Kidney (tissue), 14 donors: Measurements from ENCODE around the gene PPP1R9B. TPM values are rescaled to one million over a fixed set of nuclear protein-coding genes. Genes with fewer than 3 reads are reported as not detected.
A peak's percentile ranks its signal among the peaks of the same experiment; 100 is the strongest.

Experiments
- DNase-seq, 5 donors: peaks; one replicate each; pipeline ENCODE4 v3.0.0-alpha.2; 2013 to 2020
- FAIRE-seq: peaks from 2 replicates; lab custom pipeline; 2012; peaks lifted over from hg19 to GRCh38; lab: Jason Lieb, UNC
- H3K27ac ChIP-seq, 2 donors: one replicate each; pipeline ENCODE4 v1.7.0; 2013; ENCODE audit warnings: low read depth in 2 of 2, low read length in 2 of 2, inconsistent platforms in 1 of 2
- H3K27me3 ChIP-seq: one replicate; pipeline ENCODE4 v1.7.1; 2013; ENCODE audit warnings: low read length, inconsistent platforms; ENCODE audit not compliant: control insufficient read depth, insufficient read depth
- H3K36me3 ChIP-seq, 3 donors: one replicate each; pipeline versions ENCODE4 v1.7.0 to v1.7.1; 2013; ENCODE audit warnings: low read length in 3 of 3, control low read depth in 1 of 3, inconsistent platforms in 1 of 3; ENCODE audit not compliant: insufficient read depth in 3 of 3, control insufficient read depth in 2 of 3
- H3K4me1 ChIP-seq, 3 donors: one replicate each; pipeline versions ENCODE4 v1.7.0 to v1.7.1; 2013; ENCODE audit warnings: low read length in 3 of 3, inconsistent platforms in 1 of 3, low read depth in 1 of 3; ENCODE audit not compliant: control insufficient read depth in 2 of 3, insufficient read depth in 2 of 3
- H3K4me3 ChIP-seq, 3 donors: one replicate each; pipeline versions ENCODE4 v1.7.0 to v1.8.1; 2013; ENCODE audit warnings: low read length in 3 of 3, control low read depth in 1 of 3, inconsistent platforms in 1 of 3
- H3K9ac ChIP-seq, 3 donors: one replicate each; pipeline versions ENCODE4 v1.7.0 to v1.7.1; 2013; ENCODE audit warnings: low read length in 3 of 3, control low read depth in 1 of 3, inconsistent platforms in 1 of 3
- H3K9me3 ChIP-seq, 3 donors: one replicate each; pipeline versions ENCODE4 v1.7.0 to v1.7.1; 2013; ENCODE audit warnings: low read length in 3 of 3, control low read depth in 1 of 3, inconsistent platforms in 1 of 3; ENCODE audit not compliant: control insufficient read depth in 2 of 3, insufficient read depth in 1 of 3
- CTCF ChIP-seq: IDR thresholded peaks from 3 replicates; pipeline ENCODE4 v1.5.1; 2012; ENCODE audit warnings: mild to moderate bottlenecking, moderate library complexity, borderline replicate concordance; ENCODE audit not compliant: insufficient read depth; ENCODE audit errors: extremely low read depth
- intact Hi-C: fragments of 100-400 bp; cut with DNase I; formaldehyde crosslinking; loops from one replicate; pipeline ENCODE4 v1.11.1; 2022
- polyA plus RNA-seq: library from polyadenylated mRNA; stranded (reverse); fragments of 350-450 nt; fragmentation: Illumina TruSeq; extraction: RNeasy Lipid Tissue Mini Kit (QIAGEN cat#74804); gene quantifications from one replicate; pipeline ENCODE4 v1.2.3, GENCODE V29; 2014; ENCODE audit warnings: low read depth, low replicate concordance; ENCODE audit not compliant: insufficient read depth
- total RNA-seq: library from RNA; stranded (reverse); fragmentation: NEBNext Ultra II Directional; extraction: Animal tissue kit (Norgen Biotek cat#: 25700); gene quantifications from one replicate; pipeline ENCODE4 v1.2.1, GENCODE V29; 2021
- donor health status: control.
- donor health status: control.
- donor health status: control.
- donor health status: control.
- donor health status: control.
- donor health status: DM: yes; HTN: yes; CAD: no.
- donor health status: Normal renal cell carcinoma (clear cell type).

Gene PPP1R9B
- total and polyA plus RNA-seq, 2 donors from 2014 or later = 17.1 to 64.4 TPM

GRCh38 chr17:50174444-50174843, 24.0 kb upstream of the PPP1R9B start:
- Histone ChIP-seq H3K36me3 (no peaks in the 10 kb centered on the region), H3K4me1 (peaks cover 0 to 19% (median 12%) of the 10 kb centered on the region in 3 donors), H3K27me3 (no peaks in the 10 kb centered on the region), H3K4me3 (no peak overlapping the region), H3K9ac (no peak overlapping the region), H3K27ac (no peak overlapping the region), H3K9me3 (no peaks in the 10 kb centered on the region)
- intact Hi-C loops = no loop called here
- DNase-seq (peak in 1 of 5 donors; percentile 10), FAIRE-seq (no peak)
- no peak for TF ChIP-seq CTCF

- H3K4me3 ChIP-seq = no peak overlapping the region
- no peaks in the 10 kb centered on the region for H3K9me3 ChIP-seq
- H3K4me1 ChIP-seq = peaks cover 0 to 15% (median 8%) of the 10 kb centered on the region in 3 donors
- H3K27ac ChIP-seq = peak overlapping the region; percentile 13 to 29
- no peaks in the 10 kb centered on the region for H3K36me3 ChIP-seq
- intact Hi-C loops = no loop called here
- H3K27me3 ChIP-seq = no peaks in the 10 kb centered on the region
- no peak for TF ChIP-seq CTCF
- FAIRE-seq = no peak
- DNase-seq = peak in 2 of 5 donors; percentile 69 to 82
- peak overlapping the region in 1 of 3 donors; percentile 22 for H3K9ac ChIP-seq
These were observed 23.0 kb upstream of the PPP1R9B start for GRCh38 chr17:50173335-50173941.

- Histone ChIP-seq H3K4me3 (no peak overlapping the region), H3K36me3 (no peaks in the 10 kb centered on the region), H3K9me3 (no peaks in the 10 kb centered on the region), H3K27me3 (no peaks in the 10 kb centered on the region), H3K9ac (peak overlapping the region in 1 of 3 donors; percentile 22), H3K27ac (peak overlapping the region; percentile 13 to 29), H3K4me1 (peaks cover 0 to 10% (median 5%) of the 10 kb centered on the region in 3 donors)
- intact Hi-C loops = no loop called here
- FAIRE-seq (no peak), DNase-seq (no peak)
- TF ChIP-seq CTCF = no peak
These were observed 22.5 kb upstream of the PPP1R9B start for GRCh38 chr17:50172936-50173334.
